ENCODE measurements around the gene CCDC177.

CCDC177 gene

GRCh38 chr14:69560826-69561225 is 13.8 kb downstream of the CCDC177 start:
- ChIA-PET CTCF (interaction anchor here (0.7 to 3.6 kb wide), 5 partner anchors 10 to 25 kb away, joined by 3 to 21 read pairs (median 3); no protein-coding TSS in a partner anchor), POLR2A (interaction anchor here (1.1 kb wide), 1 partner anchor 10 kb away, joined by 4 read pairs; no protein-coding TSS in a partner anchor)
- 93% methylated on average over 7 of the region's 7 CpGs for WGBS (ENCODE audit: insufficient coverage)
- no peak overlapping the region for H3K27ac ChIP-seq (ENCODE audit: insufficient read depth in 1 of 2, low read depth in 1 of 2, low read length in 2 of 2, poor library complexity in 1 of 2, severe bottlenecking in 2 of 2)
- H3K4me3 ChIP-seq (ENCODE audit: control insufficient read depth in 1 of 7, extremely low read depth in 1 of 7, insufficient read depth in 4 of 7, low read depth in 2 of 7, low read length in 6 of 7): no peak overlapping the region
- no peaks in the 10 kb centered on the region for H3K9me3 ChIP-seq (ENCODE audit: control extremely low read depth in 1 of 5, control insufficient read depth in 4 of 5, insufficient read depth in 2 of 5, low read depth in 1 of 5, low read length in 4 of 5)
- H3K4me1 ChIP-seq (ENCODE audit: control extremely low read depth in 1 of 4, control insufficient read depth in 4 of 4, insufficient read depth in 4 of 4, low read length in 3 of 4): no peaks in the 10 kb centered on the region
- H3K27me3 ChIP-seq (replicated peaks in 2 of 5; ENCODE audit: control insufficient read depth in 4 of 5, insufficient read depth in 5 of 5, low read length in 4 of 5): peaks cover 7 to 33% (median 22%) of the 10 kb centered on the region in 5 experiments
- no peak for DNase-seq
- no peaks in the 10 kb centered on the region for H3K36me3 ChIP-seq (ENCODE audit: control insufficient read depth in 4 of 4, insufficient read depth in 4 of 4, low read length in 3 of 4)

GRCh38 chr14:69559581-69560011 is 15.1 kb downstream of the CCDC177 start:
- ChIA-PET POLR2A (no interaction called here), CTCF (interaction anchor here (1.6 to 3.6 kb wide), 2 partner anchors 12 kb away, joined by 3 to 21 read pairs; no protein-coding TSS in a partner anchor)
- peaks cover 5 to 22% (median 16%) of the 10 kb centered on the region in 5 experiments for H3K27me3 ChIP-seq (replicated peaks in 2 of 5; ENCODE audit: control insufficient read depth in 4 of 5, insufficient read depth in 5 of 5, low read length in 4 of 5)
- 76% methylated on average over 5 of the region's 6 CpGs for WGBS (ENCODE audit: insufficient coverage)
- H3K4me1 ChIP-seq (ENCODE audit: control extremely low read depth in 1 of 4, control insufficient read depth in 4 of 4, insufficient read depth in 4 of 4, low read length in 3 of 4): no peaks in the 10 kb centered on the region
- no peaks in the 10 kb centered on the region for H3K36me3 ChIP-seq (ENCODE audit: control insufficient read depth in 4 of 4, insufficient read depth in 4 of 4, low read length in 3 of 4)
- no peaks in the 10 kb centered on the region for H3K9me3 ChIP-seq (ENCODE audit: control extremely low read depth in 1 of 5, control insufficient read depth in 4 of 5, insufficient read depth in 2 of 5, low read depth in 1 of 5, low read length in 4 of 5)
- no peak overlapping the region for H3K4me3 ChIP-seq (ENCODE audit: control insufficient read depth in 1 of 7, extremely low read depth in 1 of 7, insufficient read depth in 4 of 7, low read depth in 2 of 7, low read length in 6 of 7)
- no peak overlapping the region for H3K27ac ChIP-seq (ENCODE audit: insufficient read depth in 1 of 2, low read depth in 1 of 2, low read length in 2 of 2, poor library complexity in 1 of 2, severe bottlenecking in 2 of 2)
- peak in 2 of 3 donors; percentile 35 to 52 for DNase-seq

GRCh38 chr14:69558774-69559173 is 15.9 kb downstream of the CCDC177 start:
- DNase-seq: no peak
- Histone ChIP-seq H3K36me3 (ENCODE audit: control insufficient read depth in 4 of 4, insufficient read depth in 4 of 4, low read length in 3 of 4) (no peaks in the 10 kb centered on the region), H3K27me3 (replicated peaks in 2 of 5; ENCODE audit: control insufficient read depth in 4 of 5, insufficient read depth in 5 of 5, low read length in 4 of 5) (peaks cover 2 to 17% (median 10%) of the 10 kb centered on the region in 5 experiments), H3K27ac (ENCODE audit: insufficient read depth in 1 of 2, low read depth in 1 of 2, low read length in 2 of 2, poor library complexity in 1 of 2, severe bottlenecking in 2 of 2) (no peak overlapping the region), H3K9me3 (ENCODE audit: control extremely low read depth in 1 of 5, control insufficient read depth in 4 of 5, insufficient read depth in 2 of 5, low read depth in 1 of 5, low read length in 4 of 5) (no peaks in the 10 kb centered on the region), H3K4me3 (ENCODE audit: control insufficient read depth in 1 of 7, extremely low read depth in 1 of 7, insufficient read depth in 4 of 7, low read depth in 2 of 7, low read length in 6 of 7) (no peak overlapping the region), H3K4me1 (ENCODE audit: control extremely low read depth in 1 of 4, control insufficient read depth in 4 of 4, insufficient read depth in 4 of 4, low read length in 3 of 4) (no peaks in the 10 kb centered on the region)
- CTCF ChIA-PET: interaction anchor here (1.2 to 1.6 kb wide), 2 partner anchors 13 to 18 kb away, joined by 3 read pairs; no protein-coding TSS in a partner anchor
- WGBS (ENCODE audit: insufficient coverage): 96% methylated on average over 3 of the region's 4 CpGs
- POLR2A ChIA-PET: no interaction called here

- ChIA-PET CTCF (interaction anchor here (0.9 to 1.1 kb wide), 2 partner anchors 10 to 173 kb away, joined by 3 read pairs; no protein-coding TSS in a partner anchor), POLR2A (no interaction called here)
- Histone ChIP-seq H3K27ac (ENCODE audit: insufficient read depth in 1 of 2, low read depth in 1 of 2, low read length in 2 of 2, poor library complexity in 1 of 2, severe bottlenecking in 2 of 2) (no peak overlapping the region), H3K36me3 (ENCODE audit: control insufficient read depth in 4 of 4, insufficient read depth in 4 of 4, low read length in 3 of 4) (no peaks in the 10 kb centered on the region), H3K27me3 (replicated peaks in 2 of 5; ENCODE audit: control insufficient read depth in 4 of 5, insufficient read depth in 5 of 5, low read length in 4 of 5) (peaks cover 2 to 20% (median 6%) of the 10 kb centered on the region in 5 experiments), H3K4me1 (ENCODE audit: control extremely low read depth in 1 of 4, control insufficient read depth in 4 of 4, insufficient read depth in 4 of 4, low read length in 3 of 4) (no peaks in the 10 kb centered on the region), H3K4me3 (ENCODE audit: control insufficient read depth in 1 of 7, extremely low read depth in 1 of 7, insufficient read depth in 4 of 7, low read depth in 2 of 7, low read length in 6 of 7) (no peak overlapping the region), H3K9me3 (ENCODE audit: control extremely low read depth in 1 of 5, control insufficient read depth in 4 of 5, insufficient read depth in 2 of 5, low read depth in 1 of 5, low read length in 4 of 5) (no peaks in the 10 kb centered on the region)
- WGBS (ENCODE audit: insufficient coverage): 39% methylated on average over 2 of the region's 4 CpGs
- no peak for DNase-seq
Observed at GRCh38 chr14:69554500-69554899, 20.2 kb downstream of the CCDC177 start.

- WGBS (ENCODE audit: insufficient coverage): 100% methylated on average over 1 of the region's 1 CpG
- Histone ChIP-seq H3K4me1 (ENCODE audit: control extremely low read depth in 1 of 4, control insufficient read depth in 4 of 4, insufficient read depth in 4 of 4, low read length in 3 of 4) (peaks cover 0 to 1% (median under 1%) of the 10 kb centered on the region in 4 experiments), H3K27me3 (replicated peaks in 2 of 5; ENCODE audit: control insufficient read depth in 4 of 5, insufficient read depth in 5 of 5, low read length in 4 of 5) (peaks cover 2 to 32% (median 15%) of the 10 kb centered on the region in 5 experiments), H3K27ac (ENCODE audit: insufficient read depth in 1 of 2, low read depth in 1 of 2, low read length in 2 of 2, poor library complexity in 1 of 2, severe bottlenecking in 2 of 2) (no peak overlapping the region), H3K4me3 (ENCODE audit: control insufficient read depth in 1 of 7, extremely low read depth in 1 of 7, insufficient read depth in 4 of 7, low read depth in 2 of 7, low read length in 6 of 7) (no peak overlapping the region), H3K9me3 (ENCODE audit: control extremely low read depth in 1 of 5, control insufficient read depth in 4 of 5, insufficient read depth in 2 of 5, low read depth in 1 of 5, low read length in 4 of 5) (no peaks in the 10 kb centered on the region), H3K36me3 (ENCODE audit: control insufficient read depth in 4 of 4, insufficient read depth in 4 of 4, low read length in 3 of 4) (no peaks in the 10 kb centered on the region)
- no peak for DNase-seq
- ChIA-PET POLR2A (no interaction called here), CTCF (interaction anchor here (0.7 kb wide), 1 partner anchor 10 kb away, joined by 3 read pairs; no protein-coding TSS in a partner anchor)
Observed at GRCh38 chr14:69553252-69553651, 21.4 kb downstream of the CCDC177 start.

- H3K36me3 ChIP-seq (ENCODE audit: control insufficient read depth in 4 of 4, insufficient read depth in 4 of 4, low read length in 3 of 4): no peaks in the 10 kb centered on the region
- peaks cover 0 to 8% (median 4%) of the 10 kb centered on the region in 4 experiments for H3K4me1 ChIP-seq (ENCODE audit: control extremely low read depth in 1 of 4, control insufficient read depth in 4 of 4, insufficient read depth in 4 of 4, low read length in 3 of 4)
- H3K27me3 ChIP-seq (replicated peaks in 2 of 5; ENCODE audit: control insufficient read depth in 4 of 5, insufficient read depth in 5 of 5, low read length in 4 of 5): peaks cover 0 to 37% (median 14%) of the 10 kb centered on the region in 5 experiments
- WGBS (ENCODE audit: insufficient coverage): no CpG with 5 or more reads among the region's 2 CpGs
- no peak overlapping the region for H3K4me3 ChIP-seq (ENCODE audit: control insufficient read depth in 1 of 7, extremely low read depth in 1 of 7, insufficient read depth in 4 of 7, low read depth in 2 of 7, low read length in 6 of 7)
- no peak for DNase-seq
- no peak overlapping the region for H3K27ac ChIP-seq (ENCODE audit: insufficient read depth in 1 of 2, low read depth in 1 of 2, low read length in 2 of 2, poor library complexity in 1 of 2, severe bottlenecking in 2 of 2)
- ChIA-PET POLR2A (interaction anchor here (0.8 kb wide), 1 partner anchor 10 kb away, joined by 4 read pairs; no protein-coding TSS in a partner anchor), CTCF (interaction anchor here (0.9 to 1.7 kb wide), 2 partner anchors 9 to 176 kb away, joined by 3 read pairs; no protein-coding TSS in a partner anchor)
- H3K9me3 ChIP-seq (ENCODE audit: control extremely low read depth in 1 of 5, control insufficient read depth in 4 of 5, insufficient read depth in 2 of 5, low read depth in 1 of 5, low read length in 4 of 5): no peaks in the 10 kb centered on the region
Observed at GRCh38 chr14:69551511-69551910, 23.2 kb downstream of the CCDC177 start.

GRCh38 chr14:69548566-69548965 is 26.1 kb downstream of the CCDC177 start:
- WGBS (ENCODE audit: insufficient coverage): no CpG with 5 or more reads among the region's 8 CpGs
- CTCF ChIA-PET: interaction anchor here (0.7 to 3.7 kb wide), 16 partner anchors 9 to 536 kb away, joined by 3 to 28 read pairs (median 4); no protein-coding TSS in a partner anchor
- POLR2A ChIA-PET: no interaction called here
- Histone ChIP-seq H3K4me1 (ENCODE audit: control extremely low read depth in 1 of 4, control insufficient read depth in 4 of 4, insufficient read depth in 4 of 4, low read length in 3 of 4) (peaks cover 0 to 18% (median 9%) of the 10 kb centered on the region in 4 experiments), H3K27ac (ENCODE audit: insufficient read depth in 1 of 2, low read depth in 1 of 2, low read length in 2 of 2, poor library complexity in 1 of 2, severe bottlenecking in 2 of 2) (no peak overlapping the region), H3K36me3 (ENCODE audit: control insufficient read depth in 4 of 4, insufficient read depth in 4 of 4, low read length in 3 of 4) (no peaks in the 10 kb centered on the region), H3K4me3 (ENCODE audit: control insufficient read depth in 1 of 7, extremely low read depth in 1 of 7, insufficient read depth in 4 of 7, low read depth in 2 of 7, low read length in 6 of 7) (no peak overlapping the region), H3K27me3 (replicated peaks in 2 of 5; ENCODE audit: control insufficient read depth in 4 of 5, insufficient read depth in 5 of 5, low read length in 4 of 5) (peaks cover 0 to 44% (median 17%) of the 10 kb centered on the region in 5 experiments), H3K9me3 (ENCODE audit: control extremely low read depth in 1 of 5, control insufficient read depth in 4 of 5, insufficient read depth in 2 of 5, low read depth in 1 of 5, low read length in 4 of 5) (no peaks in the 10 kb centered on the region)
- no peak for DNase-seq
